H54 (cell line): ENCODE data around the gene DGKG.

Source experiments
- DNase-seq: peaks from one replicate; pipeline ENCODE4 v3.0.0; 2011; ENCODE audit warnings: low spot score, mixed read lengths; ENCODE audit not compliant: insufficient read length
- FAIRE-seq: peaks from 3 replicates; lab custom pipeline; 2011; peaks lifted over from hg19 to GRCh38; lab: Jason Lieb, UNC
- POLR2A ChIP-seq: IDR thresholded peaks from 2 replicates; pipeline ENCODE4 v1.6.1; 2011; ENCODE audit warnings: low read depth, mild to moderate bottlenecking, low read length

DGKG gene

GRCh38 chr3:186361762-186362536 lies at the start of gene DGKG:
Gene DGKG, minus strand, starts transcription at chr3:186362234. Its CDS starts 41,775 bp downstream, at chr3:186320459.
- DNase-seq (peak; percentile 63), FAIRE-seq (no peak)
- peak; percentile 81 for TF ChIP-seq POLR2A

GRCh38 chr3:186411089-186411488 lies 49.1 kb upstream of the DGKG start:
- FAIRE-seq (no peak), DNase-seq (no peak)
- TF ChIP-seq POLR2A: no peak

- TF ChIP-seq POLR2A: no peak
- FAIRE-seq (no peak), DNase-seq (no peak)
Observed at GRCh38 chr3:186406669-186407635, 44.9 kb upstream of the DGKG start.

- TF ChIP-seq POLR2A: no peak
- no peak for FAIRE-seq
- DNase-seq: no peak
Observed at GRCh38 chr3:186401556-186401955, 39.5 kb upstream of the DGKG start.

- no peak for FAIRE-seq
- no peak for TF ChIP-seq POLR2A
- DNase-seq: no peak
Observed at GRCh38 chr3:186400662-186401061, 38.6 kb upstream of the DGKG start.

GRCh38 chr3:186400026-186400425 lies 38.0 kb upstream of the DGKG start:
- DNase-seq (no peak), FAIRE-seq (no peak)
- TF ChIP-seq POLR2A: no peak

- TF ChIP-seq POLR2A: no peak
- FAIRE-seq (no peak), DNase-seq (no peak)
Observed at GRCh38 chr3:186394566-186395217, 32.7 kb upstream of the DGKG start.

- TF ChIP-seq POLR2A: no peak
- no peak for FAIRE-seq
- no peak for DNase-seq
Observed at GRCh38 chr3:186386883-186387560, 25.0 kb upstream of the DGKG start.

GRCh38 chr3:186385856-186386602 lies 24.0 kb upstream of the DGKG start:
- FAIRE-seq (no peak), DNase-seq (no peak)
- TF ChIP-seq POLR2A: no peak

GRCh38 chr3:186383026-186383993 lies 21.3 kb upstream of the DGKG start:
- FAIRE-seq: no peak

GRCh38 chr3:186382217-186382885 lies 20.3 kb upstream of the DGKG start:
- FAIRE-seq (no peak), DNase-seq (no peak)
- TF ChIP-seq POLR2A: no peak

More at GRCh38 chr3:186383026-186383993, 21.3 kb upstream of the DGKG start:
- TF ChIP-seq POLR2A: no peak
- no peak for DNase-seq
